ENCODE results near the gene CDC14B.

CDC14B gene

DNA sequence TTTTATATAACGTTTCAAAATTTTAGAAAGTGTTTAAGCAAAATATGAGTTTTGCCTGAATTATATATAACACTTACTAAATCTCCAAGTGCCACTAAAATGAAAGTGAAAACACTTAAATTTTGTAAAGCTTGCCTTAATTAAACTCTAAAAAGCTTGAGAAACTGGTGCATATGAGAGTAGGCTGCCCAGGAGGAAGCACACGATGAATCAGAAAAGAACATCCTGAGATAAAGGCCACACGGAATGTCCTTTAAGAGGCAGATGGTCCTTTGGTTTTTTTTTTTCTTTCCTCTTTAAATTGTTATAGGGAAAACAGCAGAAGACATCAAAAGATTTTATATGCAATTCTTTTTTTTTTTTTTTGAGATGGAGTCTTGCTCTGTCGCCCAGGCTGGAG, 109.4 kb downstream of the CDC14B start:
- no peak overlapping the region for H3K4me2 ChIP-seq (ENCODE audit: low read depth, low read length, poor library complexity, severe bottlenecking)
- no peak overlapping the region for H3K27ac ChIP-seq (ENCODE audit: low read depth, low read length)
- H3K36me3 ChIP-seq (ENCODE audit: low read length), result no peaks in the 10 kb centered on the region
- H3F3A ChIP-seq (ENCODE audit: insufficient read depth), result no peaks in the 10 kb centered on the region
- H3K79me2 ChIP-seq (ENCODE audit: insufficient read depth, low read length), result no peaks in the 10 kb centered on the region
- H4K20me1 ChIP-seq (ENCODE audit: low read depth, low read length), result no peaks in the 10 kb centered on the region
- H3K9ac ChIP-seq (ENCODE audit: low read length), result no peak overlapping the region
- H3K4me3 ChIP-seq (ENCODE audit: insufficient read depth, low read length, poor library complexity, severe bottlenecking), result no peak overlapping the region
- no peak for TF ChIP-seq EZH2phosphoT487 (conservative IDR thresholded peaks at IDR 0.05; ENCODE audit: low read length)
- no peak for TF ChIP-seq CTCF (IDR thresholded peaks at IDR 0.05; ENCODE audit: insufficient read depth, low read length, poor library complexity, severe bottlenecking)
- no peaks in the 10 kb centered on the region for H3K9me3 ChIP-seq (ENCODE audit: insufficient read depth, low read length)
- H2AFZ ChIP-seq (ENCODE audit: low read depth, low read length, severe bottlenecking), result no peak overlapping the region
- no peaks in the 10 kb centered on the region for H3K9me2 ChIP-seq (replicated peaks; ENCODE audit: insufficient read depth, low read length)
- no peaks in the 10 kb centered on the region for H3K27me3 ChIP-seq (ENCODE audit: low read length)

DNA sequence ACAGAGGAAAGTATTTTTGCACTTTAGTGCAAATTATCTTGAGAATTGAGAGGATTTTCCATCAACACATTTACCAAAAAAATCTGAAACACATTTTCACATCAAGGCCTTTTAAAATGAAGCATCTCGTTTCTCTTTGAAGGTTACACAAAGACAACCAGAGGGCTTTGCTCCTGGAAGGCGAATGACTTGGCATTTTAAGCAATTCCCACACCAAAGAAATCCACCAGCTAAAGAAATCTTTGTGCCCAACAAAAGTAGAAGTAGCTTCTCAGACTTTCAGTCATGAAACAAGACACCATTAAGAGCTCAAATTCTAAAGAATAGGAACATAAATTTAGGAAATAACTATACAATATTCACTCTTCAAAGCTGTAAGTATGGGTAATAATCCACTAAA, 109.8 kb downstream of the CDC14B start:
- H3K4me2 ChIP-seq (ENCODE audit: low read depth, low read length, poor library complexity, severe bottlenecking), result no peak overlapping the region
- H4K20me1 ChIP-seq (ENCODE audit: low read depth, low read length), result no peaks in the 10 kb centered on the region
- TF ChIP-seq EZH2phosphoT487 (conservative IDR thresholded peaks at IDR 0.05; ENCODE audit: low read length) (no peak), CTCF (IDR thresholded peaks at IDR 0.05; ENCODE audit: insufficient read depth, low read length, poor library complexity, severe bottlenecking) (no peak)
- no peaks in the 10 kb centered on the region for H3K9me2 ChIP-seq (replicated peaks; ENCODE audit: insufficient read depth, low read length)
- no peaks in the 10 kb centered on the region for H3K27me3 ChIP-seq (ENCODE audit: low read length)
- H3K9me3 ChIP-seq (ENCODE audit: insufficient read depth, low read length), result no peaks in the 10 kb centered on the region
- H3K27ac ChIP-seq (ENCODE audit: low read depth, low read length), result no peak overlapping the region
- no peak overlapping the region for H3K4me3 ChIP-seq (ENCODE audit: insufficient read depth, low read length, poor library complexity, severe bottlenecking)
- H3K79me2 ChIP-seq (ENCODE audit: insufficient read depth, low read length), result no peaks in the 10 kb centered on the region
- H3K9ac ChIP-seq (ENCODE audit: low read length), result no peak overlapping the region
- no peak overlapping the region for H2AFZ ChIP-seq (ENCODE audit: low read depth, low read length, severe bottlenecking)
- H3F3A ChIP-seq (ENCODE audit: insufficient read depth), result no peaks in the 10 kb centered on the region
- no peaks in the 10 kb centered on the region for H3K36me3 ChIP-seq (ENCODE audit: low read length)

DNA sequence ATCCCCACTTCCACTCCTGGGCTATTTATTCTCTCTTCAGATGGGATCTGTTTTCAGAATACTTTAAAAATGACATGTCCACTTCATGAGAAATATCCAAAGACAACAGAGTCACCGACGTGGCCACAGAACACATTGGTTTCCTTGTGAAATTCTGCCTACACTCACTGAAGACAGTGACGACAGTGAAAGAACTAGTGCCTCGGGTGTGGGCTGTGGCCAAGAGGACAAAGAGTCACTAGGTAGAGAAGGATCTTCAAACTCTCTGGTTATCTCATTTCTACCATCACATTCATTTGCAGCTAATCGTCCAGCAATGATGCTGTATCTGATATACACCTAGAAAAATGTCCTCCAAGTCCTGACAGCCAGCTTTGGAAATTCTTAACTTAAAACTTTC, 110.6 kb downstream of the CDC14B start:
- no peak overlapping the region for H3K4me2 ChIP-seq (ENCODE audit: low read depth, low read length, poor library complexity, severe bottlenecking)
- H3K79me2 ChIP-seq (ENCODE audit: insufficient read depth, low read length), result no peaks in the 10 kb centered on the region
- no peaks in the 10 kb centered on the region for H3K27me3 ChIP-seq (ENCODE audit: low read length)
- H3K4me3 ChIP-seq (ENCODE audit: insufficient read depth, low read length, poor library complexity, severe bottlenecking), result no peak overlapping the region
- no peaks in the 10 kb centered on the region for H3K9me3 ChIP-seq (ENCODE audit: insufficient read depth, low read length)
- no peaks in the 10 kb centered on the region for H3K9me2 ChIP-seq (replicated peaks; ENCODE audit: insufficient read depth, low read length)
- H2AFZ ChIP-seq (ENCODE audit: low read depth, low read length, severe bottlenecking), result no peak overlapping the region
- no peaks in the 10 kb centered on the region for H4K20me1 ChIP-seq (ENCODE audit: low read depth, low read length)
- H3K36me3 ChIP-seq (ENCODE audit: low read length), result no peaks in the 10 kb centered on the region
- no peak overlapping the region for H3K9ac ChIP-seq (ENCODE audit: low read length)
- H3K27ac ChIP-seq (ENCODE audit: low read depth, low read length), result no peak overlapping the region
- no peaks in the 10 kb centered on the region for H3F3A ChIP-seq (ENCODE audit: insufficient read depth)
- no peak for TF ChIP-seq EZH2phosphoT487 (conservative IDR thresholded peaks at IDR 0.05; ENCODE audit: low read length)
- TF ChIP-seq CTCF (IDR thresholded peaks at IDR 0.05; ENCODE audit: insufficient read depth, low read length, poor library complexity, severe bottlenecking), result no peak
